Measurements from ENCODE around the gene MYO5A.
A peak's percentile ranks its signal among the peaks of the same experiment; 100 is the strongest.

DNA sequence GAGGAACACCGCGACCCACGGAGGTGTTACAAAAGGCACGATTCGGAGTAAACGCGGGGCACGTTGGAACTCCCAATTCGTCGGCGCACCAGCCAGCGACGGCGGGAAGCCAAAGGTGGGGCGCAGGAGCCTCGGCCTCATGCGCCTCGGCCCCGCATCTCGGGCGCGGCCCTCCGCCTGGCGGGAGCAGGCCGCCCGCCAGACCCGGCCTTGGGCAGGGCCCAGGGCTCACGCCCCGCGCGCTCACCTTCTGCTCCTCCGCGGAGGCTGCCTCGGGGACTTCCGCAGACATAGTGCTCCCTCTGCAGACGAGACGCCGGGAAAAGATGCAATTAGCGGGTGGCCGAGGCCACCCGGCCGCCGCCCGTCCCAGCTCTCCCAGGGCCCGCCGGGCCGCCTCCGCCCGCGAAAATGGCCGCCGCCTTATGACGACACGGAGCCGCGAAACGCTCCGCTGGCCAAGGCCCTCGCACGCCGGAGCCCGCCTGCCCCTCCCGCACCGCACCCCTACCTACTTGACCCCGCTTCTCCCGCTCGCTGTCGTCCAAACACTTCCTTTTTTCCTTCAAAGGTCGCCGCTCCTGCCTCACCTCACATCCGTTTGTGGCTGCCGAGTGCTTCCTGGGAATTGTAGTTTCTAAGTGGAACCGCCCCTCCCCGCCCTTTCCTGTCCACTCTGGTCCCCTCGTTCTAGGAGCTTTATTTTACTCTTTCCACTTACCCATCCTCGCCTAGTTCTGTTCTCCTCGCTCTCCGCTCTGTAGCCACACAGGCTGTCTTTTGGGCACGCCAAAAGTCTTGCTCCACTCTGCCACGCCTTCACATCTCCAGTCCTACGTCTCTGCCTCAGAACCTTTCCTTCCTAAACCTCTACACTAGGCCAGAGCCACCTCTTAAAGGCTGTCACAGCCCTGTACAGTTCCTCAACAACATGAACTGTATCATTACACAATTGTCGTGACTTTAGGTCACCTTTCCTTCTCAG, 40.2 kb upstream of the MYO5A start, which contains the start of gene ARPP19:
- TF ChIP-seq, protein P1, sequence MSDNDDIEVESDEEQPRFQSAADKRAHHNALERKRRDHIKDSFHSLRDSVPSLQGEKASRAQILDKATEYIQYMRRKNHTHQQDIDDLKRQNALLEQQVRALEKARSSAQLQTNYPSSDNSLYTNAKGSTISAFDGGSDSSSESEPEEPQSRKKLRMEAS (IDR thresholded peaks at IDR 0.05; ENCODE audit: low read depth, low read length), result peak; percentile 86
- TF ChIP-seq, protein P2, sequence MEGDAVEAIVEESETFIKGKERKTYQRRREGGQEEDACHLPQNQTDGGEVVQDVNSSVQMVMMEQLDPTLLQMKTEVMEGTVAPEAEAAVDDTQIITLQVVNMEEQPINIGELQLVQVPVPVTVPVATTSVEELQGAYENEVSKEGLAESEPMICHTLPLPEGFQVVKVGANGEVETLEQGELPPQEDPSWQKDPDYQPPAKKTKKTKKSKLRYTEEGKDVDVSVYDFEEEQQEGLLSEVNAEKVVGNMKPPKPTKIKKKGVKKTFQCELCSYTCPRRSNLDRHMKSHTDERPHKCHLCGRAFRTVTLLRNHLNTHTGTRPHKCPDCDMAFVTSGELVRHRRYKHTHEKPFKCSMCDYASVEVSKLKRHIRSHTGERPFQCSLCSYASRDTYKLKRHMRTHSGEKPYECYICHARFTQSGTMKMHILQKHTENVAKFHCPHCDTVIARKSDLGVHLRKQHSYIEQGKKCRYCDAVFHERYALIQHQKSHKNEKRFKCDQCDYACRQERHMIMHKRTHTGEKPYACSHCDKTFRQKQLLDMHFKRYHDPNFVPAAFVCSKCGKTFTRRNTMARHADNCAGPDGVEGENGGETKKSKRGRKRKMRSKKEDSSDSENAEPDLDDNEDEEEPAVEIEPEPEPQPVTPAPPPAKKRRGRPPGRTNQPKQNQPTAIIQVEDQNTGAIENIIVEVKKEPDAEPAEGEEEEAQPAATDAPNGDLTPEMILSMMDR (IDR thresholded peaks at IDR 0.05; ENCODE audit: low read depth, low read length), result no peak

All from NB4 (cell line).